ENCODE results near the gene NEK6.
A peak's percentile ranks its signal among the peaks of the same experiment; 100 is the strongest.
"Not testable (repeated sequence)": the region's sequence is repeated elsewhere in the genome, so short reads cannot be mapped to it uniquely, and the experiment has no call there.

The NEK6 gene

GRCh38 chr9:124251204-124251603 lies 6.5 kb upstream of the NEK6 start:
- no peaks in the 10 kb centered on the region for H3K9me3 ChIP-seq (replicated peaks in 1 of 2; ENCODE audit: control insufficient read depth in 2 of 2, insufficient read depth in 1 of 2, low read depth in 1 of 2, low read length in 2 of 2)
- H3K18ac ChIP-seq (ENCODE audit: low read length) = no peak overlapping the region
- no peak overlapping the region for H4K8ac ChIP-seq (ENCODE audit: low read depth, low read length)
- no peak overlapping the region for H3K23ac ChIP-seq (ENCODE audit: low read depth, low read length, poor library complexity)
- H3K4me1 ChIP-seq (ENCODE audit: control insufficient read depth in 2 of 2, insufficient read depth in 1 of 2, low read depth in 1 of 2, low read length in 2 of 2) = peaks cover 0 to 14% of the 10 kb centered on the region in 2 donors
- no peak overlapping the region for H2BK15ac ChIP-seq (ENCODE audit: low read length)
- no peak overlapping the region for H2AK5ac ChIP-seq (ENCODE audit: low read depth, low read length)
- H4K91ac ChIP-seq (ENCODE audit: low read depth, low read length, poor library complexity) = no peak overlapping the region
- no peaks in the 10 kb centered on the region for H3K36me3 ChIP-seq (replicated peaks in 1 of 2; ENCODE audit: control insufficient read depth in 2 of 2, insufficient read depth in 2 of 2, low read length in 2 of 2)
- no peaks in the 10 kb centered on the region for H3K27me3 ChIP-seq (ENCODE audit: control insufficient read depth in 3 of 3, insufficient read depth in 3 of 3, low read depth in 1 of 3, low read length in 3 of 3)
- no peak overlapping the region for H2BK5ac ChIP-seq (ENCODE audit: low read length)
- H3K4ac ChIP-seq (ENCODE audit: low read length) = no peak overlapping the region
- no peak overlapping the region for H2BK120ac ChIP-seq (ENCODE audit: low read depth, low read length)
- H3K4me3 ChIP-seq (ENCODE audit: low read length in 2 of 2) = no peak overlapping the region
- no peak overlapping the region for H3K4me2 ChIP-seq (ENCODE audit: insufficient read depth, low read length, poor library complexity, severe bottlenecking)
- no CpG with 5 or more reads among the region's 4 CpGs for WGBS, 2 donors (ENCODE audit: extremely low coverage in 2 of 2, insufficient read length in 2 of 2, insufficient replicate concordance in 1 of 2)
- H3K9ac ChIP-seq (ENCODE audit: low read depth, low read length, poor library complexity) = no peak overlapping the region
- H3K14ac ChIP-seq (ENCODE audit: low read length) = no peak overlapping the region
- H3K27ac ChIP-seq (replicated peaks; ENCODE audit: low read length) = no peak overlapping the region
- no peaks in the 10 kb centered on the region for H3K79me1 ChIP-seq (ENCODE audit: low read depth, low read length)
- DNase-seq (ENCODE audit: low spot score) = no peak
- H2AFZ ChIP-seq (ENCODE audit: low read length) = no peak overlapping the region
- no peak overlapping the region for H2BK12ac ChIP-seq (ENCODE audit: low read length)

- Histone ChIP-seq H4K91ac (ENCODE audit: low read depth, low read length, poor library complexity) (no peak overlapping the region), H3K27ac (replicated peaks; ENCODE audit: low read length) (no peak overlapping the region), H3K36me3 (replicated peaks in 1 of 2; ENCODE audit: control insufficient read depth in 2 of 2, insufficient read depth in 2 of 2, low read length in 2 of 2) (no peaks in the 10 kb centered on the region), H3K4ac (ENCODE audit: low read length) (no peak overlapping the region), H2BK120ac (ENCODE audit: low read depth, low read length) (no peak overlapping the region), H3K18ac (ENCODE audit: low read length) (peak overlapping the region; percentile 44), H4K8ac (ENCODE audit: low read depth, low read length) (no peak overlapping the region), H3K4me1 (ENCODE audit: control insufficient read depth in 2 of 2, insufficient read depth in 1 of 2, low read depth in 1 of 2, low read length in 2 of 2) (peaks cover 0 to 18% of the 10 kb centered on the region in 2 donors), H3K27me3 (ENCODE audit: control insufficient read depth in 3 of 3, insufficient read depth in 3 of 3, low read depth in 1 of 3, low read length in 3 of 3) (no peaks in the 10 kb centered on the region), H3K4me2 (ENCODE audit: insufficient read depth, low read length, poor library complexity, severe bottlenecking) (no peak overlapping the region), H3K23ac (ENCODE audit: low read depth, low read length, poor library complexity) (no peak overlapping the region), H2BK15ac (ENCODE audit: low read length) (no peak overlapping the region), H2AFZ (ENCODE audit: low read length) (peak overlapping the region; percentile 53), H3K79me1 (ENCODE audit: low read depth, low read length) (no peaks in the 10 kb centered on the region), H3K9ac (ENCODE audit: low read depth, low read length, poor library complexity) (no peak overlapping the region), H3K14ac (ENCODE audit: low read length) (no peak overlapping the region), H2AK5ac (ENCODE audit: low read depth, low read length) (no peak overlapping the region), H3K9me3 (replicated peaks in 1 of 2; ENCODE audit: control insufficient read depth in 2 of 2, insufficient read depth in 1 of 2, low read depth in 1 of 2, low read length in 2 of 2) (no peaks in the 10 kb centered on the region), H3K4me3 (ENCODE audit: low read length in 2 of 2) (no peak overlapping the region), H2BK5ac (ENCODE audit: low read length) (no peak overlapping the region), H2BK12ac (ENCODE audit: low read length) (no peak overlapping the region)
- DNase-seq (ENCODE audit: low spot score) = no peak
- no CpG with 5 or more reads among the region's 16 CpGs for WGBS, 2 donors (ENCODE audit: extremely low coverage in 2 of 2, insufficient read length in 2 of 2, insufficient replicate concordance in 1 of 2)
Measured at GRCh38 chr9:124251605-124252378, 6.0 kb upstream of the NEK6 start.

- not testable (repeated sequence) for H2BK15ac ChIP-seq (ENCODE audit: low read length); H3K14ac ChIP-seq (ENCODE audit: low read length); H3K23ac ChIP-seq (ENCODE audit: low read depth, low read length, poor library complexity); H3K9ac ChIP-seq (ENCODE audit: low read depth, low read length, poor library complexity); H3K27me3 ChIP-seq (ENCODE audit: control insufficient read depth in 3 of 3, insufficient read depth in 3 of 3, low read depth in 1 of 3, low read length in 3 of 3); H3K4me2 ChIP-seq (ENCODE audit: insufficient read depth, low read length, poor library complexity, severe bottlenecking); H3K4ac ChIP-seq (ENCODE audit: low read length); H3K9me3 ChIP-seq (replicated peaks in 1 of 2; ENCODE audit: control insufficient read depth in 2 of 2, insufficient read depth in 1 of 2, low read depth in 1 of 2, low read length in 2 of 2); H2BK120ac ChIP-seq (ENCODE audit: low read depth, low read length); DNase-seq (ENCODE audit: low spot score); H3K79me1 ChIP-seq (ENCODE audit: low read depth, low read length); H3K4me3 ChIP-seq (ENCODE audit: low read length in 2 of 2); H3K27ac ChIP-seq (replicated peaks; ENCODE audit: low read length); H2AK5ac ChIP-seq (ENCODE audit: low read depth, low read length); H2BK5ac ChIP-seq (ENCODE audit: low read length); H3K18ac ChIP-seq (ENCODE audit: low read length); H2BK12ac ChIP-seq (ENCODE audit: low read length); H4K91ac ChIP-seq (ENCODE audit: low read depth, low read length, poor library complexity); H3K36me3 ChIP-seq (replicated peaks in 1 of 2; ENCODE audit: control insufficient read depth in 2 of 2, insufficient read depth in 2 of 2, low read length in 2 of 2); H4K8ac ChIP-seq (ENCODE audit: low read depth, low read length); H2AFZ ChIP-seq (ENCODE audit: low read length)
- H3K4me1 ChIP-seq (ENCODE audit: control insufficient read depth in 2 of 2, insufficient read depth in 1 of 2, low read depth in 1 of 2, low read length in 2 of 2) = peaks cover 5 to 18% of the 10 kb centered on the region in 2 donors
- no CpG with 5 or more reads among the region's 8 CpGs for WGBS, 2 donors (ENCODE audit: extremely low coverage in 2 of 2, insufficient read length in 2 of 2, insufficient replicate concordance in 1 of 2)
Measured at GRCh38 chr9:124252878-124253277, 4.9 kb upstream of the NEK6 start.

GRCh38 chr9:124254261-124254682 lies 3.5 kb upstream of the NEK6 start:
- H2BK120ac ChIP-seq (ENCODE audit: low read depth, low read length) = no peak overlapping the region
- H3K4me3 ChIP-seq (ENCODE audit: low read length in 2 of 2) = no peak overlapping the region
- H3K27ac ChIP-seq (replicated peaks; ENCODE audit: low read length) = no peak overlapping the region
- H2AFZ ChIP-seq (ENCODE audit: low read length) = peak overlapping the region; percentile 15
- H3K14ac ChIP-seq (ENCODE audit: low read length) = no peak overlapping the region
- no peak overlapping the region for H2BK15ac ChIP-seq (ENCODE audit: low read length)
- peaks cover 5 to 14% of the 10 kb centered on the region in 2 donors for H3K4me1 ChIP-seq (ENCODE audit: control insufficient read depth in 2 of 2, insufficient read depth in 1 of 2, low read depth in 1 of 2, low read length in 2 of 2)
- no peaks in the 10 kb centered on the region for H3K36me3 ChIP-seq (replicated peaks in 1 of 2; ENCODE audit: control insufficient read depth in 2 of 2, insufficient read depth in 2 of 2, low read length in 2 of 2)
- H2AK5ac ChIP-seq (ENCODE audit: low read depth, low read length) = no peak overlapping the region
- no peak overlapping the region for H3K9ac ChIP-seq (ENCODE audit: low read depth, low read length, poor library complexity)
- no peak overlapping the region for H3K4ac ChIP-seq (ENCODE audit: low read length)
- WGBS, 2 donors (ENCODE audit: extremely low coverage in 2 of 2, insufficient read length in 2 of 2, insufficient replicate concordance in 1 of 2) = no CpG with 5 or more reads among the region's 10 CpGs
- no peak overlapping the region for H3K23ac ChIP-seq (ENCODE audit: low read depth, low read length, poor library complexity)
- no peak for DNase-seq (ENCODE audit: low spot score)
- H3K18ac ChIP-seq (ENCODE audit: low read length) = no peak overlapping the region
- H4K91ac ChIP-seq (ENCODE audit: low read depth, low read length, poor library complexity) = no peak overlapping the region
- H2BK12ac ChIP-seq (ENCODE audit: low read length) = no peak overlapping the region
- no peak overlapping the region for H3K4me2 ChIP-seq (ENCODE audit: insufficient read depth, low read length, poor library complexity, severe bottlenecking)
- H4K8ac ChIP-seq (ENCODE audit: low read depth, low read length) = no peak overlapping the region
- no peaks in the 10 kb centered on the region for H3K27me3 ChIP-seq (ENCODE audit: control insufficient read depth in 3 of 3, insufficient read depth in 3 of 3, low read depth in 1 of 3, low read length in 3 of 3)
- H2BK5ac ChIP-seq (ENCODE audit: low read length) = no peak overlapping the region
- peaks cover 6% of the 10 kb centered on the region for H3K79me1 ChIP-seq (ENCODE audit: low read depth, low read length)
- no peaks in the 10 kb centered on the region for H3K9me3 ChIP-seq (replicated peaks in 1 of 2; ENCODE audit: control insufficient read depth in 2 of 2, insufficient read depth in 1 of 2, low read depth in 1 of 2, low read length in 2 of 2)

All from neuronal stem cell (in vitro differentiated cells).